Stimulated activated CD4-positive, alpha-beta T cell treated with anti-CD3 and anti-CD28 coated beads, Interleukin-12 subunit alpha, Interleukin-12 subunit beta, amount 100 ng/mL, for 48 hours (primary cell): ENCODE results near the gene INPP5A.
"Not testable (repeated sequence)": the region's sequence is repeated elsewhere in the genome, so short reads cannot be mapped to it uniquely, and the experiment has no call there.

Experiments
- DNase-seq, 3 donors: peaks; one replicate each; pipeline ENCODE4 v3.0.0-alpha.2; 2020; ENCODE audit warnings: low read depth in 2 of 3, low spot score in 1 of 3

INPP5A gene

GRCh38 chr10:132733926-132734325 is 196.3 kb downstream of the INPP5A start:
- no peak for DNase-seq

GRCh38 chr10:132735341-132735775 is 197.8 kb downstream of the INPP5A start:
- DNase-seq = no peak

GRCh38 chr10:132735923-132736391 is 198.4 kb downstream of the INPP5A start:
- DNase-seq = no peak

GRCh38 chr10:132737390-132738048 is 199.9 kb downstream of the INPP5A start:
- no peak for DNase-seq

GRCh38 chr10:132738454-132739224 is 201.1 kb downstream of the INPP5A start:
- DNase-seq = no peak

GRCh38 chr10:132739225-132739613 is 201.6 kb downstream of the INPP5A start:
- no peak for DNase-seq

GRCh38 chr10:132740588-132740987 is 203.0 kb downstream of the INPP5A start:
- no peak for DNase-seq

- no peak for DNase-seq
These were observed 204.7 kb downstream of the INPP5A start for GRCh38 chr10:132742167-132742836.

- DNase-seq = no peak
These were observed 205.2 kb downstream of the INPP5A start for GRCh38 chr10:132742837-132743194.

GRCh38 chr10:132743196-132743924 is 205.8 kb downstream of the INPP5A start:
- DNase-seq = not testable (repeated sequence)

GRCh38 chr10:132743925-132744490 is 206.4 kb downstream of the INPP5A start:
- DNase-seq = no peak

- DNase-seq = no peak
These were observed 207.3 kb downstream of the INPP5A start for GRCh38 chr10:132744839-132745238.

- no peak for DNase-seq
These were observed 207.9 kb downstream of the INPP5A start for GRCh38 chr10:132745511-132745910.

- DNase-seq = no peak
These were observed 208.4 kb downstream of the INPP5A start for GRCh38 chr10:132745971-132746370.

- no peak for DNase-seq
These were observed 208.8 kb downstream of the INPP5A start for GRCh38 chr10:132746386-132746785.

- no peak for DNase-seq
These were observed 209.4 kb downstream of the INPP5A start for GRCh38 chr10:132746801-132747625.

GRCh38 chr10:132748135-132748534 is 210.5 kb downstream of the INPP5A start:
- DNase-seq = no peak

- no peak for DNase-seq
These were observed 211.2 kb downstream of the INPP5A start for GRCh38 chr10:132748545-132749370.

- DNase-seq = no peak
These were observed 211.8 kb downstream of the INPP5A start for GRCh38 chr10:132749371-132749795.
